ENCODE measurements around the gene CDH4. TPM values are rescaled to one million over a fixed set of nuclear protein-coding genes. Genes with fewer than 3 reads are reported as not detected.

The CDH4 gene
- total and polyA plus RNA-seq, 2 of the 8 experiments (the other 6 are each of a cell fraction or from before 2014, with no cell fraction given): 4.3 to 7.9 TPM

DNA sequence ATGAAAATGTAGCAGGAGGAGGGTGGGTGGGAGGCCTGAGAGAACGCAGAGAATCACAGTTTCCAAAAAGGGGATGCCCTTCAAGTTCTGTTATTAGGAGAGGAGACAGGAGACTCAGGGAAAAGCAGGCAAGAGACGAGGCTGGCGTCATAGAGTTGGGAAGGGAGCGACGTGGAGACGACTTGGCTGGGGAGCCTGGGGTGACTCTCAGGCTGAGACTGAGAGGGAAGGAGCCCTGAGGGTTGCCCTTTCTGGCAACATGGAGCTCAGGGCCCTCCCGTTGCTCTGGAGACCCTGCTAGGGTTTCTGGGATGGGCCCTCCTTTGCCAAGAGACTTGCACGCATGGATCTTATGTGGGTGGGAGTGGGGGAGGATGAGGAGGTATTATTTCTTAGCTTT lies 108.9 kb downstream of the CDH4 start:
- H4K5ac ChIP-seq (ENCODE audit: insufficient read length, low read depth, low read length): no peak overlapping the region
- no peak overlapping the region for H3K18ac ChIP-seq (ENCODE audit: extremely low read depth, low read length)
- no peak overlapping the region for H2BK12ac ChIP-seq (ENCODE audit: low read depth, low read length)
- peaks cover 4 to 7% of the 10 kb centered on the region in 2 experiments; a peak in 2 of 4 replicates for H3K9me3 ChIP-seq (ENCODE audit: insufficient read depth in 2 of 2, low read depth in 1 of 2, low read length in 1 of 2)
- ChIA-PET POLR2A (ENCODE audit: partially characterized antibody) (no interaction called here), CTCF (ENCODE audit: partially characterized antibody) (interaction anchor here (0.5 to 0.6 kb wide), 2 partner anchors 23 to 118 kb away, joined by 3 to 5 read pairs; no protein-coding TSS in a partner anchor)
- no peak overlapping the region for H2AFZ ChIP-seq (ENCODE audit: low read length)
- DNase-seq (ENCODE audit: low read depth in 1 of 2, low spot score in 2 of 2): no peak
- H3K79me2 ChIP-seq (ENCODE audit: control insufficient read depth in 1 of 2, insufficient read depth in 2 of 2, low read length in 2 of 2): no peaks in the 10 kb centered on the region
- no peak overlapping the region for H3K14ac ChIP-seq (ENCODE audit: insufficient read length)
- no peak overlapping the region for H2AK5ac ChIP-seq (ENCODE audit: low read depth, low read length)
- H3K23ac ChIP-seq (ENCODE audit: insufficient read length): no peak overlapping the region
- H3K4me3 ChIP-seq (ENCODE audit: extremely low read depth in 1 of 4, insufficient read depth in 2 of 4, low read depth in 3 of 4, low read length in 4 of 4): no peak overlapping the region
- no peaks in the 10 kb centered on the region for H3K36me3 ChIP-seq (ENCODE audit: control insufficient read depth in 2 of 4, insufficient read depth in 4 of 4, low read length in 3 of 4)
- H2BK5ac ChIP-seq (ENCODE audit: low read depth, low read length): no peak overlapping the region
- peaks cover 0 to 21% (median 10%) of the 10 kb centered on the region in 4 experiments; a peak in 5 of 7 replicates for H3K27me3 ChIP-seq (replicated peaks in 1 of 4; ENCODE audit: control insufficient read depth in 3 of 4, extremely low read depth in 1 of 4, insufficient read depth in 3 of 4, low read length in 3 of 4)
- no peak overlapping the region for H2BK15ac ChIP-seq (ENCODE audit: low read length)
- no peak overlapping the region for H4K8ac ChIP-seq (ENCODE audit: extremely low read depth, insufficient read depth, low read length)
- no peak overlapping the region for H3K27ac ChIP-seq (ENCODE audit: low read depth, low read length)
- no peak overlapping the region for H4K91ac ChIP-seq (replicated peaks; ENCODE audit: insufficient read length, low read length)
- H2BK20ac ChIP-seq (ENCODE audit: low read length): no peak overlapping the region
- no peaks in the 10 kb centered on the region for H3K79me1 ChIP-seq (ENCODE audit: low read depth, low read length)
- WGBS, 2 experiments (ENCODE audit: extremely low coverage in 1 of 2, insufficient coverage in 1 of 2, insufficient read length in 1 of 2, insufficient replicate concordance in 2 of 2, low coverage in 1 of 2, low lambda C conversion rate in 2 of 2, missing lambda C conversion rate in 1 of 2): 85% methylated on average over 8 of the region's 8 CpGs; no CpG with 5 or more reads in 1 of the 2 experiments
- H4K20me1 ChIP-seq (replicated peaks in 1 of 2; ENCODE audit: control insufficient read depth in 1 of 2, insufficient read depth in 2 of 2, low read length in 2 of 2): no peaks in the 10 kb centered on the region
- no peak overlapping the region for H3K56ac ChIP-seq (replicated peaks; ENCODE audit: insufficient read length, low read depth, low read length)
- no peak overlapping the region for H3K4ac ChIP-seq (replicated peaks; ENCODE audit: insufficient read length, low read depth, low read length)
- no peak overlapping the region for H3K9ac ChIP-seq (replicated peaks in 1 of 4; ENCODE audit: extremely low read depth in 1 of 4, low read depth in 3 of 4, low read length in 3 of 4)
- H3K4me1 ChIP-seq (replicated peaks in 1 of 4; ENCODE audit: control insufficient read depth in 3 of 4, insufficient read depth in 4 of 4, low read length in 3 of 4): no peaks in the 10 kb centered on the region
- no peak for FAIRE-seq
- H3K23me2 ChIP-seq (ENCODE audit: low read depth, low read length): no peaks in the 10 kb centered on the region; the same call in 1 of the 2 replicates
- no peak overlapping the region for H2BK120ac ChIP-seq (replicated peaks; ENCODE audit: low read depth, low read length)
- no peak overlapping the region for H3K4me2 ChIP-seq (ENCODE audit: insufficient read depth in 1 of 2, low read depth in 2 of 2, low read length in 2 of 2)
- no peak for TF ChIP-seq NANOG (IDR thresholded peaks at IDR 0.05; ENCODE audit: insufficient read depth, low read depth, low read length, poor library complexity, severe bottlenecking)
- TF ChIP-seq SAP30 (IDR thresholded peaks at IDR 0.05; ENCODE audit: insufficient read depth, insufficient replicate concordance, low read length): no peak
- no peak for TF ChIP-seq ASH2L (IDR thresholded peaks at IDR 0.05; ENCODE audit: low read length)
- TF ChIP-seq, protein P1, sequence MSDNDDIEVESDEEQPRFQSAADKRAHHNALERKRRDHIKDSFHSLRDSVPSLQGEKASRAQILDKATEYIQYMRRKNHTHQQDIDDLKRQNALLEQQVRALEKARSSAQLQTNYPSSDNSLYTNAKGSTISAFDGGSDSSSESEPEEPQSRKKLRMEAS (IDR thresholded peaks at IDR 0.05): no peak
- no peak for TF ChIP-seq RAD21 (IDR thresholded peaks at IDR 0.05 in 1 of 2, conservative IDR thresholded peaks at IDR 0.05 in 1 of 2; ENCODE audit: low read depth in 2 of 2, low read length in 2 of 2)
- TF ChIP-seq TAF1 (IDR thresholded peaks at IDR 0.05; ENCODE audit: low read depth, low read length): no peak
- no peak for TF ChIP-seq KDM4A (IDR thresholded peaks at IDR 0.05; ENCODE audit: low read depth, low read length, severe bottlenecking)

Measured in H1 (cell line).